Gastrocnemius medialis (tissue), 4 donors: ENCODE results near the gene OR4C11. TPM values are rescaled to one million over a fixed set of nuclear protein-coding genes. Genes with fewer than 3 reads are reported as not detected.

Source experiments
- ATAC-seq, 2 donors: fragments of 150-250 bp; one replicate each; pipeline ENCODE4 v1.9.1; 2016
- DNase-seq, 2 donors: peaks; one replicate each; pipeline ENCODE4 v3.0.0-alpha.2; 2019
- H3K27ac ChIP-seq, 4 donors: fragments of 200-600 bp; sonication (generic); 1 replicate in 1 of 4; 2 replicates in 3 of 4; pipeline ENCODE4 v1.5.1; 2016 to 2018; ENCODE audit warnings: mild to moderate bottlenecking in 2 of 4, moderate library complexity in 1 of 4
- H3K27me3 ChIP-seq, 3 donors: fragments of 200-600 bp; sonication (generic) in 2 of 3; 1 replicate in 1 of 3; 2 replicates in 2 of 3; pipeline versions ENCODE4 v1.5.1 to v1.6.0; 2016 to 2019; ENCODE audit warnings: mild to moderate bottlenecking in 1 of 3, moderate library complexity in 1 of 3
- H3K36me3 ChIP-seq, 2 donors: fragments of 200-600 bp; sonication (generic) in 1 of 2; one replicate each; pipeline ENCODE4 v1.5.1; 2017 to 2018
- H3K4me1 ChIP-seq, 2 donors: fragments of 200-600 bp; sonication (generic) in 1 of 2; one replicate each; pipeline ENCODE4 v1.5.1; 2016 to 2017; ENCODE audit warnings: mild to moderate bottlenecking in 2 of 2
- H3K4me3 ChIP-seq, 4 donors: fragments of 200-600 bp; sonication (generic) in 3 of 4; 1 replicate in 1 of 4; 2 replicates in 3 of 4; pipeline ENCODE4 v1.5.1; 2016 to 2019; ENCODE audit warnings: mild to moderate bottlenecking in 2 of 4
- H3K9me3 ChIP-seq, 3 donors: fragments of 200-600 bp; sonication (generic) in 2 of 3; 1 replicate in 1 of 3; 2 replicates in 2 of 3; pipeline ENCODE4 v1.5.1; 2016 to 2019
- POLR2A ChIP-seq, 2 donors: fragments of 450-650 bp; IDR thresholded peaks; one replicate each; pipeline ENCODE4 v1.6.1; 2017; ENCODE audit warnings: antibody characterized with exemption in 2 of 2, mild to moderate bottlenecking in 2 of 2, moderate library complexity in 2 of 2
- in situ Hi-C, 4 donors: fragments of 200-750 bp; cut with MboI; loops; one replicate each; pipeline versions ENCODE4 v1.15.0 to v1.8.0; 2017; ENCODE audit warnings: low sequenced_read_pairs in 4 of 4
- intact Hi-C: fragments of 100-400 bp; cut with DNase I; formaldehyde crosslinking; loops from one replicate; pipeline ENCODE4 v1.15.1; 2023; ENCODE audit warnings: low total_unique reads
- total RNA-seq, 4 donors: library from RNA; depleted of rRNA; stranded (reverse); fragments of >200 nt; gene quantifications; one replicate each; pipeline versions ENCODE4 v1.1.0 to v1.2.3, GENCODE V29; 2016
- TF ChIP-seq, protein P1 (sequence below), 5 experiments: fragments of 450-650 bp in 3 of 5; fragments of 200-600 bp in 2 of 5; sonication (generic) in 2 of 5; IDR thresholded peaks in 4 of 5; conservative IDR thresholded peaks in 1 of 5; 1 replicate in 4 of 5; 2 replicates in 1 of 5; pipeline ENCODE4 v1.5.1; 2016 to 2019; ENCODE audit warnings: antibody characterized with exemption in 5 of 5, mild to moderate bottlenecking in 3 of 5, moderate library complexity in 3 of 5

Gene OR4C11
- total RNA-seq, 4 donors from 2014 or later: not detected

DNA sequence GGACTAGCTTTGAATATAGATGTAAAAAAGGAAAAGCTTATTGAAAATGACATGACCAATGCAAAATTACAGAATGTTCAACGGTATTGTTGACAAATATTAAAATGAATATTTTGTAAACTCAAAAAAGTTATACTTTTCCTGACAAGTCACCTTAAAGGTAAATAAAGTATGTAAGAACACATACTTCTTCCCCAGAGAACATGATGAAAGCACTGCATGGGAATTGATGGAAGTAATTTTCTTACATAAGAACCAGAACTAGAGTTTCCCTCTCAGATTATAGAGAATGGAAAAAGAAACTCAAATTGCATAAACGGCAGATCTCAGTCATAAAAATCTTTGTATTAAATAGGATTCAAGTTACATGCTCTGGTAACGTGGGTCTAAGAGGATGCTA is 27.4 kb upstream of the OR4C11 start, which contains the start of gene OR4P4:
OR4P4 (plus strand) TSS at position 301 of the 400 bp plus-strand sequence.
- TF ChIP-seq, protein P1, sequence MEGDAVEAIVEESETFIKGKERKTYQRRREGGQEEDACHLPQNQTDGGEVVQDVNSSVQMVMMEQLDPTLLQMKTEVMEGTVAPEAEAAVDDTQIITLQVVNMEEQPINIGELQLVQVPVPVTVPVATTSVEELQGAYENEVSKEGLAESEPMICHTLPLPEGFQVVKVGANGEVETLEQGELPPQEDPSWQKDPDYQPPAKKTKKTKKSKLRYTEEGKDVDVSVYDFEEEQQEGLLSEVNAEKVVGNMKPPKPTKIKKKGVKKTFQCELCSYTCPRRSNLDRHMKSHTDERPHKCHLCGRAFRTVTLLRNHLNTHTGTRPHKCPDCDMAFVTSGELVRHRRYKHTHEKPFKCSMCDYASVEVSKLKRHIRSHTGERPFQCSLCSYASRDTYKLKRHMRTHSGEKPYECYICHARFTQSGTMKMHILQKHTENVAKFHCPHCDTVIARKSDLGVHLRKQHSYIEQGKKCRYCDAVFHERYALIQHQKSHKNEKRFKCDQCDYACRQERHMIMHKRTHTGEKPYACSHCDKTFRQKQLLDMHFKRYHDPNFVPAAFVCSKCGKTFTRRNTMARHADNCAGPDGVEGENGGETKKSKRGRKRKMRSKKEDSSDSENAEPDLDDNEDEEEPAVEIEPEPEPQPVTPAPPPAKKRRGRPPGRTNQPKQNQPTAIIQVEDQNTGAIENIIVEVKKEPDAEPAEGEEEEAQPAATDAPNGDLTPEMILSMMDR (IDR thresholded peaks at IDR 0.05 in 4 of 5, conservative IDR thresholded peaks at IDR 0.05 in 1 of 5): no peak
- TF ChIP-seq POLR2A (IDR thresholded peaks at IDR 0.05): no peak
- DNase-seq: no peak
- in situ Hi-C loops: no loop called here

DNA sequence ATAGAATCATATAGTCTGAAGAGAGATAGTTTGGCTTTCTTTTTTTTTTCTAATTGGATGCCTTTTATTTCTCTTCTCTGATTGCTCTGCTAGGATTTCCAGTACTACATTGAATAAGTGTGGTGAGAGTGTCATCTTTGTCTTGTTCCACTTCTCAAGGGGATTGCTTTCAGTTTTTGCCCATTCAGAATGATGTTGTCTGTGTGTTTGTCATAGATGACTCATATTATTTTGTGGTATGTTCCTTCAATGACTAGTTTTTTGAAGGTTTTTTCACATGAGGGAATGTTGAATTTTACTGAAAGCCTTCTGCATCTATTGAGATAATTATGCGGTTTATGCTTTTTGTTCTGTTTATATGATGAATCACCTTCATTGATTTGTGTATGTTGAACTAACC is 17.1 kb upstream of the OR4C11 start:
- H3K36me3 ChIP-seq: no peaks in the 10 kb centered on the region
- TF ChIP-seq, protein P1 (IDR thresholded peaks at IDR 0.05 in 4 of 5, conservative IDR thresholded peaks at IDR 0.05 in 1 of 5): no peak
- no peak for TF ChIP-seq POLR2A (IDR thresholded peaks at IDR 0.05)
- H3K9me3 ChIP-seq: no peaks in the 10 kb centered on the region
- in situ Hi-C loops (no loop called here), intact Hi-C loops (no loop called here)
- no peaks in the 10 kb centered on the region for H3K4me1 ChIP-seq
- H3K27ac ChIP-seq: no peak overlapping the region
- DNase-seq (no peak), ATAC-seq (no peak)
- no peak overlapping the region for H3K4me3 ChIP-seq
- H3K27me3 ChIP-seq: no peaks in the 10 kb centered on the region

More for the DNA sequence above, 27.4 kb upstream of the OR4C11 start, which contains the start of gene OR4P4:
- Histone ChIP-seq H3K27me3 (no peaks in the 10 kb centered on the region), H3K4me3 (no peak within 1 kb of the TSS), H3K36me3 (no peaks in the 10 kb centered on the region), H3K4me1 (no peaks in the 10 kb centered on the region), H3K9me3 (no peaks in the 10 kb centered on the region), H3K27ac (no peak within 1 kb of the TSS)
- no peak for ATAC-seq
- intact Hi-C loops: no loop called here

DNA sequence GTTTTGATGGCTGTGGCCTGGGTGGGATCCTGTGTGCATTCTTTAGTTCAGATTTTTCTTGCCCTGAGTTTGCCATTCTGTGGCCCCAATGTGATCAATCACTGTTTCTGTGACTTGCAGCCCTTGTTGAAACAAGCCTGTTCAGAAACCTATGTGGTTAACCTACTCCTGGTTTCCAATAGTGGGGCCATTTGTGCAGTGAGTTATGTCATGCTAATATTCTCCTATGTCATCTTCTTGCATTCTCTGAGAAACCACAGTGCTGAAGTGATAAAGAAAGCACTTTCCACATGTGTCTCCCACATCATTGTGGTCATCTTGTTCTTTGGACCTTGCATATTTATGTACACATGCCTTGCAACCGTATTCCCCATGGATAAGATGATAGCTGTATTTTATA is 34.9 kb downstream of the OR4C11 start:
- Histone ChIP-seq H3K4me3 (no peak overlapping the region), H3K9me3 (no peaks in the 10 kb centered on the region), H3K36me3 (no peaks in the 10 kb centered on the region), H3K27ac (no peak overlapping the region), H3K4me1 (no peaks in the 10 kb centered on the region), H3K27me3 (no peaks in the 10 kb centered on the region)
- intact Hi-C loops (no loop called here), in situ Hi-C loops (no loop called here)
- DNase-seq: no peak
- no peak for ATAC-seq
- no peak for TF ChIP-seq POLR2A (IDR thresholded peaks at IDR 0.05)
- TF ChIP-seq, protein P1 (IDR thresholded peaks at IDR 0.05 in 4 of 5, conservative IDR thresholded peaks at IDR 0.05 in 1 of 5): no peak

DNA sequence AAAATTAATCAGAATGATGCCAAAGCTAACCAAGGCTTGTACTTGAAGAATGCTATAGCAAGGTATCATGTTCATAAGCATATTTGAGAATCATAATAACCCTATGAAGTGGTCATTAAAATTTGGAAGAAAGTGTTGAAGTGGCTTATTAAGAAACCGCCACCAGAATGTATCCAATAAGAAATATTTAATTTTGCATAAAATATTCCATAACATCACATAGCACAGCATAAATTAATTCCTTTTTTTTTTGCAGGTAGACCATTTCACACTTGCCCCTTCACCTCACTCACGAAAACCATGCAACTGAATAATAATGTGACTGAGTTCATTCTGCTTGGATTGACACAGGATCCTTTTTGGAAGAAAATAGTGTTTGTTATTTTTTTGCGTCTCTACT is 35.6 kb downstream of the OR4C11 start, which contains the start of gene OR4C16:
OR4C16 (plus strand) TSS at position 301 of the 400 bp plus-strand sequence; CDS start at position 301, 0 bp downstream.
- DNase-seq: no peak
- Histone ChIP-seq H3K36me3 (no peaks in the 10 kb centered on the region), H3K4me1 (no peaks in the 10 kb centered on the region), H3K4me3 (no peak within 1 kb of the TSS), H3K27ac (no peak within 1 kb of the TSS), H3K9me3 (no peaks in the 10 kb centered on the region), H3K27me3 (no peaks in the 10 kb centered on the region)
- no peak for ATAC-seq
- intact Hi-C loops (no loop called here), in situ Hi-C loops (no loop called here)
- no peak for TF ChIP-seq POLR2A (IDR thresholded peaks at IDR 0.05)
- TF ChIP-seq, protein P1 (IDR thresholded peaks at IDR 0.05 in 4 of 5, conservative IDR thresholded peaks at IDR 0.05 in 1 of 5): no peak

DNA sequence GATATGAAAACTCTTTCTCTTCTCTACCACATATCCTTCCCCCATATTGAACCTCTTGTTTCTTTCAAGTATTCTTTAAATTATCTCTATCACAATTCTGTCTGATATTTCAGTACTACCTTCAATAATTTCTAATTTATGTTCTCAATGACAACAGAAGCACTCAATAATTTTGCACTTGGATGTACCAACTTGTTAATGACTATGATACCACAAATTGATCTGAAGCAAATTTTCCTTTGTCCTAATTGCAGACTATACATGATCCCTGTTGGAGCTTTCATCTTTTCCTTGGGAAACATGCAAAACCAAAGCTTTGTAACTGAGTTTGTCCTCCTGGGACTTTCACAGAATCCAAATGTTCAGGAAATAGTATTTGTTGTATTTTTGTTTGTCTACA is 53.3 kb downstream of the OR4C11 start, which contains the start of gene OR4C15:
OR4C15 (plus strand) TSS at position 301 of the 400 bp plus-strand sequence; CDS start at position 301, 0 bp downstream.
- intact Hi-C loops: no loop called here
- Histone ChIP-seq H3K9me3 (no peaks in the 10 kb centered on the region), H3K36me3 (no peaks in the 10 kb centered on the region), H3K27ac (no peak within 1 kb of the TSS), H3K4me1 (no peaks in the 10 kb centered on the region), H3K27me3 (no peaks in the 10 kb centered on the region), H3K4me3 (no peak within 1 kb of the TSS)
- TF ChIP-seq POLR2A (IDR thresholded peaks at IDR 0.05): no peak
- TF ChIP-seq, protein P1 (IDR thresholded peaks at IDR 0.05 in 4 of 5, conservative IDR thresholded peaks at IDR 0.05 in 1 of 5): no peak
- DNase-seq (no peak), ATAC-seq (no peak)
- in situ Hi-C loops: no loop called here
